ENCODE data around the gene ACAP1.

ACAP1 gene

DNA sequence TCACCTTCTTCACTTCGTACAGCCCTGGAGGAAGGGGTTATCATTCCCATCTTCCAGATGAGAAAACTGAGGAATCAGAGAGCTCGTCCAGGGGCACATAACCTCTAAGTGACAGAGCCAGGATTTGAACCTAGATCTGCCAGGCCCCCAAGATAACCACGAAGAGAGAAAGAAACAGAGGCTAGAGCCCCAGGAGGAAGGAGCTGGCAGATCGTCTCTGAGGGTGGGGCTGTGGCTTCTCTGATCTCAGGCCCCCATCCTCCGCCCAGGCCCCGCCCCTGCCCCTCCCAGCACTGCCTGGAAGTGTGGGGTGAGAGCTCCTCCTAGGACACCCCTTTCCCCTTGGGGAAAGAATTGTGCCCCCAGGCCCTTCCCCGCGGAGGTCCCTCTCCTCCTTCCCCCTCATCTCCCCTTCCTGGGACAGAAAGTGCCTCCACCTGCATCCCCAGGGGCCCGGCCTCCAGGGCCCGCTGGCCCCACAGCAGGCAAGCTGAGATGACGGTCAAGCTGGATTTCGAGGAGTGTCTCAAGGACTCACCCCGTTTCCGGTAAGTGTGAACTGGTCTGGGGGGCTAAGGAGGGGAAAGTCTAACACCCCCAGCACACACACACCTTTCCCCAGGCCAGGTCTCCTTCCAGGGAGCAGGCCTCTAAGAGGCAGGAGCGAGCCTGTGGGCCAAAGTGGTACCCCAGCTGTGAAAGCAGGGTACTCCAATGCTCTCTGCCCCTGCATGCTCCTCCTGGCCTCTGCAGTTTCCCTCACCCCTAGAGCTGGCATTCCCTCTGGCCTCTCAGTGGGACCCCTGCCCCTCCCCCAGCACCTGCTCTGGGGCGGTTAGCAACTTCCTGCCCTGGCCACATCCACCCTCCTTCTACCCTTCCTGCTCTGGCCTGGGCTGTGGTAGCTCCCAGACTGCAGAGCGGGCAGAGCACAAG is at the start of gene ACAP1:
Gene ACAP1, plus strand, starts transcription at position 290 of the 936 bp plus-strand sequence. Its CDS starts 206 bp downstream, at position 496.
- no peak for DNase-seq (ENCODE audit: low spot score)

DNA sequence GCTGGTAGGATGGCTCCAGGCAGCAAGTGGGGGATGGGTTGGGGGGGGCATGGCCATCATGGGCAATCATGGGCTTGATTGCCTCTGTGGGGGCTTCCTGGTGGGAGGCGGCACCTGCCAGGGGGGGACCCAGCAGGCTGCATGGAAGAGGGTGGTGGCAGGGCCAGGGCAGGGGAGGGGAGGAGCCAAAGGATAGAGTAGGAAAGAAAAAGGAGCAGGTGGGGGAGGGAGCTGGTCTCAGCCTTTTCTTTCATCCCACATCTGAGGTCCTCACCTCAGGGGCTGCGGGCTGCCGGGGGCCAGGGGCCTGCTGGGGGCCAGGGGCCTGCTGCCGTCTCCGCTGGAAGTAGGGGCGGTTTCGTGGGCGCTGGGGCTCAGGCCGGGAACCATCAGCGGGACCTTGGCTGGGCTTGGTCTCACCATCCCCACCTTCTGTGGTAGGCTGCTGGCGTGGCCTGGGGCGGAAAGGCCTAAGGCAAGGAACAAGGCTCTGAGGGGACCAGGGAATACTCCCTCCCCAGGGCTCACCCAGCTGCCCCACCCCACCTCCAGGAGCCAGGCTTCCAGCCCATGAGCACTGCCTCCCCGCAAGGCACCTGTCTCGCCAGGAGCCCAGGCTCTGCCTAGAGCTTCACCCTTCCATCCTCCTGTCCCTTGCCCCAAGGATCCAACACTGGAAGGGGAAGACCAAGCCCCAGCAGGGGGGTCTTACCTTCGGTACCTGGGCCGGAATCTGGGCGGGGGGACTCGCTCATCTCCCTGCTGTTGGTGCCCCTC is 46.9 kb upstream of the ACAP1 start:
- no peak for DNase-seq (ENCODE audit: low spot score)

- DNase-seq (ENCODE audit: low spot score), result no peak
These were observed 46.2 kb upstream of the ACAP1 start for GRCh38 chr17:7290166-7290565.

GRCh38 chr17:7290685-7291084 is 45.6 kb upstream of the ACAP1 start:
- no peak for DNase-seq (ENCODE audit: low spot score)

DNA sequence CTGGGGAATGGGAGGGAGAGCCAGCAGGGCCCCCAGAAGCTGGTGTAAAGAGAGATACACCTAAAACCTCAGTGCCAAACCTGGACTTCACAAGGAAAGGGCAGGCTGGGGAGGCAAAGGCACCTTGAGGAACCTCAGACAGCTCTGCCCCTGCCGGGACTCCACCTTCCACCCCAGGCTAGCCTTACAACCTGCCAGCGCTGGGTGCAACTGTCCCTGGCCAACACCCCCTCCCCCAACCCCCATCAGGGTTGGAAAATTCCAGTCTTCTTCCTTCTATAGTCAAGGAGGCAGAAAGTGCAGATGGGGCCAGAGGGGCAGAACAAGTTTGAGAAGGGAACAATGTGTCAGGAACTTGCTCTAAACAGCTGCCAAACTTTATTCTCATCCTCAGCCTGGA is 44.1 kb upstream of the ACAP1 start:
- DNase-seq (ENCODE audit: low spot score), result no peak

GRCh38 chr17:7292729-7293128 is 43.6 kb upstream of the ACAP1 start:
- no peak for DNase-seq (ENCODE audit: low spot score)

GRCh38 chr17:7293159-7293558 is 43.2 kb upstream of the ACAP1 start:
- no peak for DNase-seq (ENCODE audit: low spot score)

- DNase-seq (ENCODE audit: low spot score), result no peak
These were observed 42.3 kb upstream of the ACAP1 start for GRCh38 chr17:7293816-7294613.

DNA sequence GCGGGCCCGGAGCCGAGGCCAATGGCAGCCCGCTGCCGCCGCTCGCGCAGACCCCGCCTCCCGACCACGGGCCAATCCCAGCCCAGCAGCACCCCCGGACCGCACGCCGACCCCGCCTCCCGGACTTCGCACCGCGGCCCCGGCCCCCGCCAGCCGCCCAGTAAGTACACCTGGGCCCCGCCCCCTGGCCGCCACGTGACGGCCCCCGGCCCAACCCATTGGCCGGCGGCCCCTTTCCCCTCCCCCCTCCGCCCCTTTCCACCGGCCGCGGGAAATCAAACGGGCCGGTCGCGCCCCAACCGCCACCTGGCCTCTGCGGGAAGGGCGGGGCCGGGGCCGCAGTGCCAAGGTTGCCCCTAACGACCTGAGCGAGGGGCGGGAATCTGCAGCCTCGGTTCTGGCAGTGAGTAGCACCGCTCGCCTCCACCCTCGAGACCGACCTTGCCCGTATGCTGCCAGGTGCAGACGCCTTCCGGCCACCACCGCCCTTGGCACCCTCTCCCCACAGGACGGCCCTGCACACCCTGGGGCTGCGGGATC is 41.6 kb upstream of the ACAP1 start, which contains the start of gene YBX2:
Gene YBX2, minus strand, starts transcription at position 26 of the 540 bp plus-strand sequence. CDS start 139 bp downstream, outside the sequence.
- DNase-seq (ENCODE audit: low spot score), result no peak

DNA sequence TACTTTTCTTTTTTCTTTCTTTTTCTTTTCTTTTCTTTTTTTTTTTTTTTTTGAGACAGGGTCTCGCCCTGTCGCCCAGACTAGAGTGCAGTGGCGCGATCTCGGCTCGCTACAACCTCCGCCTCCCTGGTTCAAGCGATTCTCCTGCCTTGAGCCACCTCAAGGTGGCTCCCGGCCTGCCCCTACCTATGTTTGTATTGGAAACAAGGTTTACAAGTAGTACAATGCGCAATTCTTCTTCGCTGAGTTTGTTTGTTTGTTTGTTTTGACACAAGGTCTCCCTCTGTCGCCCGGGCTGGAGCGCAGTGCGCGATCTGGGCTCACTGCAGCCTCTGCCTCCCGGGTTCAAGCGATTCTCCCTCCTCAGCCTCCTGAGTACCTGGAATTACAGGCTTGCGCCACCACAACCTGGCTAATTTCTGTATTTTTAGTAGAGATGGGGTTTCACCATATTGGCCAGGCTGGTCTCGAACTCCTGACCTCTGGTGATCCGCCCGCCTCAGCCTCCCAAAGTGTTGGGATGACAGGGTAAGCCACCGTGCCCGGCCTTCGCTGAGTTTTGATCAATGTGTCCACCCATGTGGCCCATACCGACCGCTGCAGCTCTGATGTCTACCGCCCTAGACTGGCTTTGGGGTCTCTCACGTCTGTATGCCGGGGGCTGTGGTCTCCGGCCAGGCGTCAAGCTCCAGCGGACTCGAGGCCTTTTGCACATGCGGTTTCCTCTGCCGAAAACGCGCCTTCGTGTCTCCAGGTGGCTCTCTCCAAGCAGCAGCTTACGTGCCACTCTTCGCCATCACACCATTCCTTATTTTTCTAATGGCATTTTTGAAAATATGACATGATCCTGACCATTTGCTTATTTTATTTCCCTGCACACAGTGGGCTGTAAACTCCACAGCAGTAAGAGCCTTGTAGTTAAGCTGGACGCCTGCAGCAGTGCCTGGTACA is 40.8 kb upstream of the ACAP1 start:
- no peak for DNase-seq (ENCODE audit: low spot score)

DNA sequence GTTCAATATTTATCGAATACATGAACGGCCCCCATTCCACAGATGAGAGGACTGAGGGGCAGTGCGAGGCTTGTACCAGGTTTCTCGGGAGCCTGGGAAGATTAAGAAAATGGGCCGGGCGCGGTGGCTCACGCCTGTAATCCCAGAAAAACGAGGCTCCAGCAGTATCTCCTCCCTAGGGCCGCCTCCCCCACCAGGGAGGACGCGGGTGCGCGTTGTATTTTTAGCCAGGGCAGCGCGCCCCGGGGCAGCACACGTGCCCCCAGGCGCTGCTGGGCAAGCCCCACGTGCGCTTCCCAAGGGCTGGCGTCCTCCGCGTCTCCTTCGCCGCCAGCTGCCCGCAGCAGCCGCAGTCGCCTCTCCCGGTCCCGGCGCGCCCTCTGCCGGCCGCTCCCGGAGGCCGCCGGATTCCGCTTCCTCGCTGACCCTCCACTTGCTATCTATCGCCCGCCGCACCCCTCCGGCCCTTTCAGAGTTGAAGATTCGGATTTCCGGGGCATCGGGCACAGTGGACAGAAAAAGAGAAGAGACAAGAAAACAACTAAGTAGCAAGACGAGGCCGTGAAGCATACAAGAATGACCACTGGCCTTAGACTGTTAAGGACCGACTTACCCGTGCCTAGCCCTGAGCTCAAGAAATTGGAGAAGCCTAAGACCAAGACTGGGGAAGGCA is 40.0 kb upstream of the ACAP1 start:
- DNase-seq (ENCODE audit: low spot score), result peak; percentile 69

DNA sequence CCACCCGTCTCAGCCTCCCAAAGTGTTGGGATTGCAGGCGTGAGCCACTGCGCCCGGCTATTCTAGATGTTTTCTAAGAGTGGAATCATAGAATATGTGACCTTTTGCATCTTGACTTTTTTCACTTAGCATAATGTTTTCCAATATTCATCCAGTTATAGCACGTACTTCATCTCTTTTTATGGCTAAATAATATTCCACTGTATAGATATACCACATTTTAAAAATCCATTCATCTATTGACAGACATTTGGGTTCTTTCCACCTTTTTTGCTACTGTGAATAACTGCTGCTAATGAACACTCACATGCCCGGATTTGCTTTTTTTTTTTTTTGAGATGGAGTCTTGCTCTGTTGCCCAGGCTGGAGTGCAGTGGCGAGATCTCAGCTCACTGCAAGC is 32.1 kb upstream of the ACAP1 start:
- no peak for DNase-seq (ENCODE audit: low spot score)

- peak; percentile 99 for DNase-seq (ENCODE audit: low spot score)
These were observed 29.2 kb upstream of the ACAP1 start, which contains the start of gene EIF5A for GRCh38 chr17:7306911-7307685. Gene EIF5A, plus strand, starts transcription at chr17:7307628. Its CDS starts 2,008 bp downstream, at chr17:7309636.

DNA sequence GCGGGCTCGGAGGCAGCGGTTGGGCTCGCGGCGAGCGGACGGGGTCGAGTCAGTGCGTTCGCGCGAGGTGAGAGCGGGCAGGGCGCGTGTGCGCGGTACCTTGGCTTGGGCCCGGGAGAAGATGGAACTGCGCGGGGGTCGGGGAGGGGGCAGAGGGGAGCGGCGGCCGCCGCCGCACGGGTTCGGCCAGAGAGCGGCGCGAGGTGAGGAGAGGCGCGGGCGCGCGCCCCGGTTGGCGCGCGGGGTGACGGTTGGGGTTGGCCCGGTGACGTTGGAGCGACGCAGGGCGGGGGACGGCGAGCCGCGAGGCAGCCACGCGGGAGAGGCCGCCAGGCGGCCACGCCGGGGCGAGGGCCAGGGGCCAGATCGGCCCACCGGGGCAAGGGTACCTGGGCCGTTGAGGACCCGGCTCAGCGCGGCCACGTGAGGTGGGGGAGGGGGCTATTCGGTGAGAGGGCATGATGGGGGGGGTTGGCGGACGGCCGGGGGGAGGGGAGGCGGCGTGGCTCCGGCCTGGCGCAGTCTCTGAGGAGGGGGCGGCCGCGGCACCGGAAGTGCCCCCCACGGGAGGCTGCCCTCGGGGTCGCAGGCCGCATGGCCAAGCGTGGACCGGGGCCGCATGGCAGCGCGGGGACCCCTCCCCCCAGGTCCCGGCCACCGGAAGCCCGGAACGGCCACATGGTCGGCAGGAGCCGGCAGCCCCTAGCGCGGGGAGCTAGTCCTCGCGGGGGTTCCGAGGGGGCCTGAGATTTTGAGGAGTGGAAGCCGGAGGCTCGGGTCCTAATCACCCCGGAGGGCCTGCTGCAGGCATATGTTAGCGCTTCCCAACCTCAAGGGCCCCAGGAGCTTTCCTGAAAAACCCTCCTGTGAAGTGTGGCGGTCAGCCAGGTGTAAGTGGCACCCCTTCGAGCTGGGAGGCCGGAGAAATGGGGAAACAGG is 28.4 kb upstream of the ACAP1 start:
- no peak for DNase-seq (ENCODE audit: low spot score)

GRCh38 chr17:7308625-7309433 is 27.5 kb upstream of the ACAP1 start:
- DNase-seq (ENCODE audit: low spot score), result peak; percentile 63

GRCh38 chr17:7309628-7310027 is 26.7 kb upstream of the ACAP1 start:
- no peak for DNase-seq (ENCODE audit: low spot score)

DNA sequence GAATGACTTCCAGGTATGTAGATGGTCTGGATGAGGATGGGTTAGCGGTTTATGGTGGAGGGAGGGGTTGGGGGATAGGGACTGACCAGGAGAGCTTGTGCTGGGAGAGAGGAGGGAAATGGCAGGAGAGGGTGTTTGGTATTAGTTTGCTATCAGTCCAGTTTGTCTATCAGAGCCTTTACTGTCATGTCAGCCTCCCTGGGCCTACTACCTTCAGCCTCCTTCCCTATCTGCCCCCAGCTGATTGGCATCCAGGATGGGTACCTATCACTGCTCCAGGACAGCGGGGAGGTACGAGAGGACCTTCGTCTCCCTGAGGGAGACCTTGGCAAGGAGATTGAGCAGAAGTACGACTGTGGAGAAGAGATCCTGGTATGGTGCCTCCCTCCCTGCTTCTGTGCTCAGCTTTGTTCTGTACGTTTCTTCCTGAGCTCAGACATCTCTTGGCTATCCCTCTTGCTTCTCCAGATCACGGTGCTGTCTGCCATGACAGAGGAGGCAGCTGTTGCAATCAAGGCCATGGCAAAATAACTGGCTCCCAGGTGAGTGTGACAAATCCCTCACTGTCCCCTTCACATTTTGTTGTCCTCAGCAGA is 25.1 kb upstream of the ACAP1 start:
- no peak for DNase-seq (ENCODE audit: low spot score)
